Suppressor macrophage (primary cell): ENCODE data around the gene ACY1.

ENCODE experiments used
- DNase-seq, 4 experiments: peaks; one replicate each; pipeline ENCODE4 v3.0.0-alpha.2; 2020 to 2022

The ACY1 gene

GRCh38 chr3:51963951-51964451, 19.3 kb upstream of the ACY1 start:
- DNase-seq, result no peak

GRCh38 chr3:51964521-51964920, 18.8 kb upstream of the ACY1 start:
- DNase-seq, result no peak

GRCh38 chr3:51966016-51966415, 17.3 kb upstream of the ACY1 start:
- DNase-seq, result no peak

GRCh38 chr3:51966486-51966885, 16.8 kb upstream of the ACY1 start:
- no peak for DNase-seq

- DNase-seq, result peak in 1 of 4 experiments; percentile 57
These were observed 16.4 kb upstream of the ACY1 start for GRCh38 chr3:51966922-51967383.

GRCh38 chr3:51967384-51968169, 15.8 kb upstream of the ACY1 start, which contains the start of gene PCBP4:
Gene PCBP4, minus strand, starts transcription at chr3:51967454. Its CDS starts 6,214 bp downstream, at chr3:51961240.
- DNase-seq, result peak in 2 of 4 experiments; percentile 17 to 40

- no peak for DNase-seq
These were observed 15.1 kb upstream of the ACY1 start for GRCh38 chr3:51968170-51968775.

GRCh38 chr3:51968883-51969678, 14.3 kb upstream of the ACY1 start:
- DNase-seq, result no peak

GRCh38 chr3:51969841-51970240, 13.5 kb upstream of the ACY1 start:
- DNase-seq, result no peak

GRCh38 chr3:51970606-51971300, 12.6 kb upstream of the ACY1 start:
- no peak for DNase-seq

GRCh38 chr3:51971350-51971749, 12.0 kb upstream of the ACY1 start:
- no peak for DNase-seq

GRCh38 chr3:51974277-51974962, 8.9 kb upstream of the ACY1 start:
- peak in 1 of 4 experiments; percentile 16 for DNase-seq

GRCh38 chr3:51974963-51975851, 8.1 kb upstream of the ACY1 start, which contains the start of gene ABHD14A:
Gene ABHD14A, plus strand, starts transcription at chr3:51975064. Its CDS starts 72 bp downstream, at chr3:51975136.
- DNase-seq, result peak; percentile 73 to 90 (median 79)

- peak; percentile 80 to 94 (median 88) for DNase-seq
These were observed 7.3 kb upstream of the ACY1 start for GRCh38 chr3:51975852-51976549.

GRCh38 chr3:51977446-51978142, 5.7 kb upstream of the ACY1 start:
- DNase-seq, result no peak

GRCh38 chr3:51978143-51978502, 5.2 kb upstream of the ACY1 start:
- no peak for DNase-seq

- DNase-seq, result no peak
These were observed 3.1 kb upstream of the ACY1 start for GRCh38 chr3:51980253-51980652.

- DNase-seq, result no peak
These were observed 940 bp upstream of the ACY1 start for GRCh38 chr3:51982352-51982837.
